SH-SY5Y (cell line): ENCODE data around the gene GALNT1.

Source experiments
- GATA2 ChIP-seq: IDR thresholded peaks from 2 replicates; pipeline ENCODE4 v1.6.1; 2011; ENCODE audit warnings: mild to moderate bottlenecking, low read depth, low read length
- GATA3 ChIP-seq: IDR thresholded peaks from 2 replicates; pipeline ENCODE4 v1.6.1; 2011; ENCODE audit warnings: low read depth, mild to moderate bottlenecking, low read length, moderate library complexity

DNA sequence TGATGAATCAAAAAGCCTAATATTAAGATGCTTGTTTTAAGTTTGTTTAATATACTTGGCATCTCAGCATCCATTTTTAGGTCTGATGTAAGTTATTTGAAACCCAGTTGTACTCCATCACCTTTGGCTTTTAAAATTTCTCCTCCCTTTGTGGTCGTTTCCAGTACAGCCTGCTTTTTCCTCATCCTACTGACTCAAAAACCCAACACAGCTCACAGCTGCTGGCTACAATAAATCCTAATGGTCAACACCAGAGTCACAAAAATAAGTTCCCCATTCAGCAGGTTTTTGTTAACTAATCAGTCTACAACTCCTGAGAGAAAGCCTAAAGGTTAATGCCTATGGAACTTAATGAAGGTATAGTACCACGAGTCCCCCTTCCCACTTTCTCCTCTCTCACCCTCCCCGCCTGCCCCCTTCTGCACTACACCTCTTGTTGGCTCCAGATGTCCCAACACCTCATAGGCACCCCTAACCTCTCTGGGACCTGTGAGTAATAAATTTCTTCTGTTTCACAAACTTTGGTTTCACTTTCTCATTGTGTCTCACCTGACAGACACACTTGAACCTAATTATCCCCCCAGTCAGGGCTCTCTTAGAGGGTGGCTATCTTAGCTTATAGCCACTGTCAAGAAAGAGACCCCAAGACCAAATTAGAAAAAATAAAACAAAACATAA is 148.6 kb downstream of the GALNT1 start:
- TF ChIP-seq GATA2 (no peak), GATA3 (no peak)
